CD4-positive, alpha-beta memory T cell (primary cell): ENCODE measurements around the gene SMARCB1. TPM values are rescaled to one million over a fixed set of nuclear protein-coding genes. Genes with fewer than 3 reads are reported as not detected.
A peak's percentile ranks its signal among the peaks of the same experiment; 100 is the strongest.

Experiments
- CTCF ChIA-PET: fragments of 350-600 bp; sonication (Branson Sonifier 250); formaldehyde crosslinking; loops from one replicate; lab custom pipeline; 2021; ENCODE audit warnings: inconsistent platforms; ENCODE audit not compliant: partially characterized antibody; lab: Charles Lee
- POLR2A ChIA-PET: fragments of 350-600 bp; sonication (Branson Sonifier 250); formaldehyde crosslinking; loops from one replicate; lab custom pipeline; 2021; ENCODE audit not compliant: partially characterized antibody; lab: Charles Lee
- DNase-seq, 5 donors: peaks; one replicate each; pipeline versions ENCODE4 v3.0.0 to v3.0.0-alpha.2; 2020 to 2022; ENCODE audit warnings: mixed read lengths in 1 of 5
- H3K27ac ChIP-seq: one replicate; pipeline ENCODE4 v1.7.0; 2013; ENCODE audit warnings: low read depth, low read length
- H3K27me3 ChIP-seq: 2 replicates; pipeline ENCODE4 v1.7.0; 2013; ENCODE audit warnings: mild to moderate bottlenecking, low read length, moderate library complexity; ENCODE audit not compliant: insufficient read depth
- H3K36me3 ChIP-seq: 2 replicates; pipeline ENCODE4 v1.7.0; 2013; ENCODE audit warnings: mild to moderate bottlenecking, low read length, moderate library complexity; ENCODE audit not compliant: insufficient read depth
- H3K4me1 ChIP-seq: 2 replicates; pipeline ENCODE4 v1.7.0; 2013; ENCODE audit warnings: mild to moderate bottlenecking, low read length, moderate library complexity; ENCODE audit not compliant: insufficient read depth
- H3K4me3 ChIP-seq, 2 donors: one replicate each; pipeline ENCODE4 v1.7.0; 2013; ENCODE audit warnings: low read length in 2 of 2, mild to moderate bottlenecking in 1 of 2
- H3K9me3 ChIP-seq, 2 donors: one replicate each; pipeline ENCODE4 v1.7.0; 2013; ENCODE audit warnings: low read length in 2 of 2, control low read depth in 1 of 2; ENCODE audit not compliant: control insufficient read depth in 1 of 2
- H3K27ac Mint-ChIP-seq, 7 donors: one replicate each; pipeline ENCODE4 v1.8.0; 2020 to 2021; ENCODE audit warnings: mixed read lengths in 7 of 7, mild to moderate bottlenecking in 6 of 7, inconsistent platforms in 3 of 7, moderate library complexity in 3 of 7
- H3K27me3 Mint-ChIP-seq, 2 donors: one replicate each; pipeline ENCODE4 v1.8.0; 2020 to 2021; ENCODE audit warnings: mixed read lengths in 2 of 2
- H3K36me3 Mint-ChIP-seq, 2 donors: one replicate each; pipeline ENCODE4 v1.8.0; 2020 to 2021; ENCODE audit warnings: mixed read lengths in 2 of 2, inconsistent platforms in 1 of 2, mild to moderate bottlenecking in 1 of 2
- H3K4me1 Mint-ChIP-seq, 4 donors: one replicate each; pipeline ENCODE4 v1.8.0; 2020 to 2021; ENCODE audit warnings: mixed read lengths in 4 of 4, mild to moderate bottlenecking in 1 of 4
- H3K4me3 Mint-ChIP-seq, 8 donors: one replicate each; pipeline ENCODE4 v1.8.0; 2020 to 2021; ENCODE audit warnings: mixed read lengths in 8 of 8, mild to moderate bottlenecking in 7 of 8, moderate library complexity in 6 of 8, inconsistent platforms in 3 of 8
- H3K9me3 Mint-ChIP-seq, 8 donors: one replicate each; pipeline ENCODE4 v1.8.0; 2020 to 2021; ENCODE audit warnings: mixed read lengths in 8 of 8, mild to moderate bottlenecking in 5 of 8, inconsistent platforms in 3 of 8, moderate library complexity in 1 of 8
- intact Hi-C: fragments of 100-400 bp; cut with micrococcal nuclease; formaldehyde crosslinking; loops from one replicate; pipeline ENCODE4 v1.15.1; 2023
- polyA plus RNA-seq, 2 donors: library from polyadenylated mRNA; unstranded; fragments of 300-500 nt; fragmentation: Illumina TruSeq; gene quantifications; one replicate each; pipeline ENCODE4 v1.2.3, GENCODE V29; 2021
- total RNA-seq, 2 experiments: library from RNA; stranded (reverse); gene quantifications; one replicate each; pipeline ENCODE4 v1.2.3, GENCODE V29; 2021

The SMARCB1 gene
- total and polyA plus RNA-seq, 4 experiments from 2014 or later = 36.6 to 46.0 (median 41.7) TPM

- no peaks in the 10 kb centered on the region for H3K9me3 ChIP-seq
- ChIA-PET POLR2A (interaction anchor here (1.0 to 1.5 kb wide), 3 partner anchors 9 to 155 kb away, joined by 3 to 16 read pairs (median 3); partner anchors contain the start of genes MIF and SLC2A11), CTCF (interaction anchor here (0.6 to 3.3 kb wide), 21 partner anchors 8 to 310 kb away, joined by 3 to 15 read pairs (median 5); partner anchors contain the start of genes MIF and SLC2A11)
- Mint-ChIP-seq H3K4me1 (peaks cover 0 to 4% (median 2%) of the 10 kb centered on the region in 4 donors), H3K36me3 (no peaks in the 10 kb centered on the region), H3K27ac (peak overlapping the region in 1 of 7 donors; percentile 7), H3K4me3 (no peak overlapping the region), H3K27me3 (no peaks in the 10 kb centered on the region), H3K9me3 (no peaks in the 10 kb centered on the region)
- H3K27me3 ChIP-seq = no peaks in the 10 kb centered on the region
- no peaks in the 10 kb centered on the region for H3K36me3 ChIP-seq
- no peak overlapping the region for H3K27ac ChIP-seq
- peaks cover 7% of the 10 kb centered on the region for H3K4me1 ChIP-seq
- intact Hi-C loops = loop anchor here (5.0 to 10.0 kb wide), 3 partner anchors 105 to 307 kb away; no protein-coding TSS in a partner anchor
- peak; percentile 79 to 86 (median 80) for DNase-seq
- H3K4me3 ChIP-seq = no peak overlapping the region
Measured at GRCh38 chr22:23849009-23850006, 62.5 kb downstream of the SMARCB1 start.

- peak overlapping the region in 2 of 7 donors; percentile 30 to 51 for H3K27ac Mint-ChIP-seq
- Histone ChIP-seq H3K27me3 (no peaks in the 10 kb centered on the region), H3K9me3 (no peaks in the 10 kb centered on the region), H3K4me1 (peaks cover 7% of the 10 kb centered on the region), H3K27ac (no peak overlapping the region), H3K36me3 (no peaks in the 10 kb centered on the region), H3K4me3 (no peak overlapping the region)
- CTCF ChIA-PET = interaction anchor here (0.6 to 3.3 kb wide), 22 partner anchors 7 to 311 kb away, joined by 3 to 15 read pairs (median 5); partner anchors contain the start of genes MIF and SLC2A11
- POLR2A ChIA-PET = interaction anchor here (1.0 to 1.5 kb wide), 3 partner anchors 8 to 156 kb away, joined by 3 to 16 read pairs (median 3); partner anchors contain the start of genes MIF and SLC2A11
- no peaks in the 10 kb centered on the region for H3K27me3 Mint-ChIP-seq
- H3K36me3 Mint-ChIP-seq = no peaks in the 10 kb centered on the region
- DNase-seq = no peak
- no peaks in the 10 kb centered on the region for H3K9me3 Mint-ChIP-seq
- intact Hi-C loops = loop anchor here (10.0 kb wide), 1 partner anchor 105 kb away; no protein-coding TSS in a partner anchor
- H3K4me3 Mint-ChIP-seq = no peak overlapping the region
- H3K4me1 Mint-ChIP-seq = peaks cover 0 to 4% (median 2%) of the 10 kb centered on the region in 4 donors
Measured at GRCh38 chr22:23850136-23850611, 63.4 kb downstream of the SMARCB1 start.

- no peaks in the 10 kb centered on the region for H3K27me3 ChIP-seq
- CTCF ChIA-PET = interaction anchor here (0.7 to 3.5 kb wide), 8 partner anchors 8 to 229 kb away, joined by 3 to 32 read pairs (median 8); partner anchors contain the start of genes CHCHD10 and MIF
- peak overlapping the region; percentile 86 to 98 for H3K4me3 ChIP-seq
- no peaks in the 10 kb centered on the region for H3K27me3 Mint-ChIP-seq
- no peak for DNase-seq
- peak overlapping the region; percentile 92 to 98 (median 95) for H3K4me3 Mint-ChIP-seq
- no peaks in the 10 kb centered on the region for H3K36me3 ChIP-seq
- POLR2A ChIA-PET = interaction anchor here (0.6 to 3.4 kb wide), 23 partner anchors 7 to 698 kb away, joined by 3 to 73 read pairs (median 5); partner anchors contain the start of genes CABIN1, DERL3, GUCD1 and MIF
- H3K9me3 ChIP-seq = no peaks in the 10 kb centered on the region
- H3K4me1 ChIP-seq = peaks cover 19% of the 10 kb centered on the region
- peak overlapping the region; percentile 84 to 94 (median 89) for H3K27ac Mint-ChIP-seq
- peak overlapping the region; percentile 76 for H3K27ac ChIP-seq
- no peaks in the 10 kb centered on the region for H3K9me3 Mint-ChIP-seq
- intact Hi-C loops = loop anchor here (5.0 to 10.0 kb wide), 2 partner anchors 35 to 98 kb away; partner anchors contain the start of gene MIF
- H3K36me3 Mint-ChIP-seq = peaks cover 0 to 6% of the 10 kb centered on the region in 2 donors
- H3K4me1 Mint-ChIP-seq = peaks cover 12 to 24% (median 19%) of the 10 kb centered on the region in 4 donors
Measured at GRCh38 chr22:23856721-23857605, 70.2 kb downstream of the SMARCB1 start.

GRCh38 chr22:23857606-23858483, 71.1 kb downstream of the SMARCB1 start, which contains the start of gene SLC2A11:
TSS of gene SLC2A11 (plus strand) at chr22:23857875. CDS start at chr22:23858000, 125 bp downstream.
- POLR2A ChIA-PET = interaction anchor here (0.7 to 3.4 kb wide), 23 partner anchors 8 to 698 kb away, joined by 3 to 73 read pairs (median 5); partner anchors contain the start of genes CABIN1, DERL3, GUCD1 and MIF
- Mint-ChIP-seq H3K4me1 (peaks cover 14 to 24% (median 19%) of the 10 kb centered on the region in 4 donors), H3K36me3 (peaks cover 4 to 6% of the 10 kb centered on the region in 2 donors), H3K9me3 (no peaks in the 10 kb centered on the region), H3K27ac (peak within 1 kb of the TSS; percentile 84 to 94 (median 89)), H3K27me3 (no peaks in the 10 kb centered on the region), H3K4me3 (peak within 1 kb of the TSS; percentile 92 to 98 (median 95))
- peaks cover 19% of the 10 kb centered on the region for H3K4me1 ChIP-seq
- intact Hi-C loops = loop anchor here (5.0 to 10.0 kb wide), 2 partner anchors 34 to 97 kb away; partner anchors contain the start of gene MIF
- peak within 1 kb of the TSS; percentile 86 to 98 for H3K4me3 ChIP-seq
- no peaks in the 10 kb centered on the region for H3K9me3 ChIP-seq
- H3K36me3 ChIP-seq = no peaks in the 10 kb centered on the region
- no peaks in the 10 kb centered on the region for H3K27me3 ChIP-seq
- H3K27ac ChIP-seq = peak within 1 kb of the TSS; percentile 76
- DNase-seq = peak; percentile 90 to 95 (median 92)
- CTCF ChIA-PET = interaction anchor here (0.7 to 3.5 kb wide), 10 partner anchors 8 to 230 kb away, joined by 3 to 32 read pairs (median 8); partner anchors contain the start of genes CHCHD10, MIF and ZNF70

- ChIA-PET POLR2A (interaction anchor here (0.5 to 3.4 kb wide), 10 partner anchors 9 to 162 kb away, joined by 3 to 73 read pairs (median 8); partner anchors contain the start of genes CABIN1, DERL3, MIF and ZNF70), CTCF (interaction anchor here (0.9 to 3.5 kb wide), 5 partner anchors 9 to 108 kb away, joined by 3 to 32 read pairs (median 12); partner anchors contain the start of genes MIF and ZNF70)
- H3K36me3 Mint-ChIP-seq = peaks cover 6 to 8% of the 10 kb centered on the region in 2 donors
- Histone ChIP-seq H3K36me3 (no peaks in the 10 kb centered on the region), H3K27ac (peak overlapping the region; percentile 76), H3K4me1 (peaks cover 19% of the 10 kb centered on the region), H3K4me3 (peak overlapping the region; percentile 86 to 98), H3K9me3 (no peaks in the 10 kb centered on the region), H3K27me3 (no peaks in the 10 kb centered on the region)
- H3K9me3 Mint-ChIP-seq = no peaks in the 10 kb centered on the region
- no peaks in the 10 kb centered on the region for H3K27me3 Mint-ChIP-seq
- H3K4me3 Mint-ChIP-seq = peak overlapping the region; percentile 92 to 98 (median 95)
- no peak for DNase-seq
- intact Hi-C loops = loop anchor here (5.0 to 10.0 kb wide), 2 partner anchors 34 to 96 kb away; partner anchors contain the start of gene MIF
- peaks cover 14 to 24% (median 19%) of the 10 kb centered on the region in 4 donors for H3K4me1 Mint-ChIP-seq
- peak overlapping the region; percentile 84 to 94 (median 89) for H3K27ac Mint-ChIP-seq
Measured at GRCh38 chr22:23858484-23858815, 71.7 kb downstream of the SMARCB1 start.
